Neural cell (in vitro differentiated cells): ENCODE measurements around the gene CCSAP. TPM values are rescaled to one million over a fixed set of nuclear protein-coding genes. Genes with fewer than 3 reads are reported as not detected.

Experiments used
- H2AFZ ChIP-seq: fragments of 200-600, 300-800 bp; sonication (generic), shearing (Covaris generic); 2 replicates; pipeline ENCODE4 v1.6.0; 2014; ENCODE audit warnings: low read depth, mild to moderate bottlenecking, antibody characterized with exemption, low read length, moderate library complexity
- H3F3A ChIP-seq: fragments of 200-600 bp; shearing (Covaris generic); 2 replicates; pipeline ENCODE4 v1.6.1; 2016; ENCODE audit warnings: mild to moderate bottlenecking, moderate library complexity, mixed read lengths, antibody characterized with exemption, low read length; ENCODE audit not compliant: insufficient read depth, poor library complexity, severe bottlenecking
- H3K27ac ChIP-seq: fragments of 200-600, 300-800 bp; sonication (generic), shearing (Covaris generic); 2 replicates; pipeline ENCODE4 v1.5.1; 2014; ENCODE audit warnings: mild to moderate bottlenecking, low read length, moderate library complexity
- H3K27me3 ChIP-seq: fragments of 300-800, 200-600 bp; sonication (generic), shearing (Covaris generic); 2 replicates; pipeline ENCODE4 v1.6.0; 2014; ENCODE audit warnings: mild to moderate bottlenecking, low read depth, low read length, moderate library complexity; ENCODE audit not compliant: insufficient read depth
- H3K36me3 ChIP-seq: fragments of 300-800, 200-600 bp; sonication (generic), shearing (Covaris generic); 2 replicates; pipeline ENCODE4 v1.5.1; 2014; ENCODE audit warnings: mild to moderate bottlenecking, antibody characterized with exemption, low read length, moderate library complexity; ENCODE audit not compliant: insufficient read depth
- H3K4me2 ChIP-seq: fragments of 300-800, 200-600 bp; sonication (generic), shearing (Covaris generic); 2 replicates; pipeline ENCODE4 v1.6.0; 2014; ENCODE audit warnings: mild to moderate bottlenecking, low read length
- H3K4me3 ChIP-seq: fragments of 300-800, 200-600 bp; sonication (generic), shearing (Covaris generic); 2 replicates; pipeline ENCODE4 v1.5.1; 2014; ENCODE audit warnings: mild to moderate bottlenecking, low read length, moderate library complexity
- H3K79me2 ChIP-seq: fragments of 200-600 bp; shearing (Covaris generic); replicated peaks from 2 replicates; pipeline ENCODE4 v1.6.0; 2014; ENCODE audit warnings: mild to moderate bottlenecking, low read length, moderate library complexity; ENCODE audit not compliant: insufficient read depth
- H3K9ac ChIP-seq: fragments of 300-800, 200-600 bp; sonication (generic), shearing (Covaris generic); 2 replicates; pipeline ENCODE4 v1.6.1; 2016; ENCODE audit warnings: mild to moderate bottlenecking, low read length, mixed read lengths
- H3K9me2 ChIP-seq: fragments of 200-600 bp; shearing (Covaris generic); 2 replicates; pipeline ENCODE4 v1.6.1; 2016; ENCODE audit warnings: mild to moderate bottlenecking, low read length, mixed read lengths; ENCODE audit not compliant: insufficient read depth
- H3K9me3 ChIP-seq: fragments of 200-600, 300-800 bp; sonication (generic), shearing (Covaris generic); 2 replicates; pipeline ENCODE4 v1.6.1; 2016; ENCODE audit warnings: mild to moderate bottlenecking, mixed run types, low read length, moderate library complexity, mixed read lengths
- H4K20me1 ChIP-seq: fragments of 200-600 bp; shearing (Covaris generic); 2 replicates; pipeline ENCODE4 v1.6.1; 2016; ENCODE audit warnings: mild to moderate bottlenecking, mixed run types; ENCODE audit not compliant: insufficient read depth
- CTCF ChIP-seq: fragments of 450-650 bp; IDR thresholded peaks from 2 replicates; pipeline ENCODE4 v1.5.1; 2014; ENCODE audit warnings: antibody characterized with exemption, mild to moderate bottlenecking, moderate library complexity; ENCODE audit not compliant: poor library complexity, severe bottlenecking
- EZH2 ChIP-seq: fragments of 200-600, 300-800 bp; shearing (Covaris generic), sonication (generic); IDR thresholded peaks from 2 replicates; pipeline ENCODE4 v1.6.1; 2014; ENCODE audit warnings: antibody characterized with exemption, low read length, borderline replicate concordance, mild to moderate bottlenecking; ENCODE audit not compliant: insufficient read depth, poor library complexity, severe bottlenecking
- MXI1 ChIP-seq: fragments of 450-650 bp; conservative IDR thresholded peaks from 2 replicates; pipeline ENCODE4 v1.6.1; 2014; ENCODE audit warnings: antibody characterized with exemption, mild to moderate bottlenecking; ENCODE audit not compliant: poor library complexity, severe bottlenecking
- POLR2AphosphoS5 ChIP-seq: IDR thresholded peaks from 2 replicates; pipeline ENCODE4 v1.6.1; 2012
- SMC3 ChIP-seq: fragments of 450-650 bp; conservative IDR thresholded peaks from 2 replicates; pipeline ENCODE4 v1.6.1; 2014; ENCODE audit warnings: antibody characterized with exemption, mild to moderate bottlenecking, moderate library complexity; ENCODE audit not compliant: poor library complexity
- TAF1 ChIP-seq: IDR thresholded peaks from 2 replicates; pipeline ENCODE4 v1.6.1; 2012; ENCODE audit warnings: low read depth
- polyA plus RNA-seq: library from polyadenylated mRNA; depleted of rRNA; stranded (reverse); fragments of >200 nt; gene quantifications from 2 replicates; pipeline ENCODE4 v1.2.3, GENCODE V29; 2014
- small RNA-seq, 3 experiments: library from RNA; depleted of rRNA; stranded (forward); fragments of <200 nt; gene quantifications; one replicate each; pipeline ENCODE3, GENCODE V24; 2012
- TF ChIP-seq, protein P1 (sequence below): IDR thresholded peaks from 2 replicates; pipeline ENCODE4 v1.6.1; 2012; ENCODE audit warnings: borderline replicate concordance

Gene CCSAP
- polyA plus RNA-seq, 1 donor from 2014 or later = 66.7 TPM

- Histone ChIP-seq H4K20me1 (no peaks in the 10 kb centered on the region), H3K4me3 (peak overlapping the region; percentile 74), H3K9me2 (no peaks in the 10 kb centered on the region), H3K4me2 (peak overlapping the region; percentile 94), H3K36me3 (no peaks in the 10 kb centered on the region), H3K9ac (peak overlapping the region; percentile 65), H2AFZ (no peak overlapping the region), H3K79me2 (peaks cover 32% of the 10 kb centered on the region), H3K27ac (peak overlapping the region; percentile 24), H3F3A (no peaks in the 10 kb centered on the region), H3K27me3 (no peaks in the 10 kb centered on the region), H3K9me3 (no peaks in the 10 kb centered on the region)
- TF ChIP-seq TAF1 (no peak), CTCF (no peak), SMC3 (peak; percentile 10), MXI1 (no peak), POLR2AphosphoS5 (no peak), EZH2 (no peak)
- TF ChIP-seq, protein P1, sequence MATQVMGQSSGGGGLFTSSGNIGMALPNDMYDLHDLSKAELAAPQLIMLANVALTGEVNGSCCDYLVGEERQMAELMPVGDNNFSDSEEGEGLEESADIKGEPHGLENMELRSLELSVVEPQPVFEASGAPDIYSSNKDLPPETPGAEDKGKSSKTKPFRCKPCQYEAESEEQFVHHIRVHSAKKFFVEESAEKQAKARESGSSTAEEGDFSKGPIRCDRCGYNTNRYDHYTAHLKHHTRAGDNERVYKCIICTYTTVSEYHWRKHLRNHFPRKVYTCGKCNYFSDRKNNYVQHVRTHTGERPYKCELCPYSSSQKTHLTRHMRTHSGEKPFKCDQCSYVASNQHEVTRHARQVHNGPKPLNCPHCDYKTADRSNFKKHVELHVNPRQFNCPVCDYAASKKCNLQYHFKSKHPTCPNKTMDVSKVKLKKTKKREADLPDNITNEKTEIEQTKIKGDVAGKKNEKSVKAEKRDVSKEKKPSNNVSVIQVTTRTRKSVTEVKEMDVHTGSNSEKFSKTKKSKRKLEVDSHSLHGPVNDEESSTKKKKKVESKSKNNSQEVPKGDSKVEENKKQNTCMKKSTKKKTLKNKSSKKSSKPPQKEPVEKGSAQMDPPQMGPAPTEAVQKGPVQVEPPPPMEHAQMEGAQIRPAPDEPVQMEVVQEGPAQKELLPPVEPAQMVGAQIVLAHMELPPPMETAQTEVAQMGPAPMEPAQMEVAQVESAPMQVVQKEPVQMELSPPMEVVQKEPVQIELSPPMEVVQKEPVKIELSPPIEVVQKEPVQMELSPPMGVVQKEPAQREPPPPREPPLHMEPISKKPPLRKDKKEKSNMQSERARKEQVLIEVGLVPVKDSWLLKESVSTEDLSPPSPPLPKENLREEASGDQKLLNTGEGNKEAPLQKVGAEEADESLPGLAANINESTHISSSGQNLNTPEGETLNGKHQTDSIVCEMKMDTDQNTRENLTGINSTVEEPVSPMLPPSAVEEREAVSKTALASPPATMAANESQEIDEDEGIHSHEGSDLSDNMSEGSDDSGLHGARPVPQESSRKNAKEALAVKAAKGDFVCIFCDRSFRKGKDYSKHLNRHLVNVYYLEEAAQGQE = no peak
These were observed 71.2 kb downstream of the CCSAP start for GRCh38 chr1:229271448-229272159.

Small RNA genes within 50 kb of the gene (small RNA-seq; reads per million reads assigned to genes)
- 0.07 to 0.68 (median 0.16) reads per million in 3 experiments for gene RNU6-180P

Other genes starting within 250 kb of the CCSAP start
- 43.2 and 49.8 TPM in 2 replicates for gene RAB4A, start 71.9 kb downstream of the CCSAP start, polyA plus RNA-seq
- 1.0 TPM in 1 of 2 replicates, not detected in the other for gene ACTA1, start 91.0 kb upstream of the CCSAP start, polyA plus RNA-seq
- 60.2 and 73.4 TPM in 2 replicates for gene NUP133, start 165.3 kb upstream of the CCSAP start, polyA plus RNA-seq
- gene ABCB10, start 215.7 kb upstream of the CCSAP start, polyA plus RNA-seq = 27.9 and 31.4 TPM in 2 replicates